Activated CD8-positive, alpha-beta T cell treated with anti-CD3 and anti-CD28 coated beads for 36 hours (primary cell): ENCODE measurements around the gene PRODH2. TPM values are rescaled to one million over a fixed set of nuclear protein-coding genes. Genes with fewer than 3 reads are reported as not detected.
"Not testable (repeated sequence)": the region's sequence is repeated elsewhere in the genome, so short reads cannot be mapped to it uniquely, and the experiment has no call there.

ENCODE experiments used
- ATAC-seq: fragments of 200-7000 bp; cut with Tn5 transposase; one replicate; pipeline ENCODE4 v1.10.0; 2021; ENCODE audit warnings: mild to moderate bottlenecking, moderate library complexity
- CTCF ChIA-PET: fragments of 350-600 bp; sonication (Branson Sonifier 250); formaldehyde crosslinking; loops from one replicate; lab custom pipeline; 2021; ENCODE audit warnings: antibody characterized with exemption; lab: Charles Lee
- POLR2A ChIA-PET: fragments of 350-600 bp; sonication (Branson Sonifier 250); formaldehyde crosslinking; loops from one replicate; lab custom pipeline; 2021; ENCODE audit warnings: antibody characterized with exemption; lab: Charles Lee
- DNase-seq: peaks from one replicate; pipeline ENCODE4 v3.0.0-alpha.2; 2020
- H3K27ac Mint-ChIP-seq: one replicate; pipeline ENCODE4 v1.8.0; 2021; ENCODE audit warnings: mild to moderate bottlenecking, mixed read lengths
- H3K27me3 Mint-ChIP-seq: one replicate; pipeline ENCODE4 v1.8.0; 2021; ENCODE audit warnings: mixed read lengths
- H3K36me3 Mint-ChIP-seq: one replicate; pipeline ENCODE4 v1.8.0; 2021; ENCODE audit warnings: low read depth, mixed read lengths
- H3K4me1 Mint-ChIP-seq: one replicate; pipeline ENCODE4 v1.8.0; 2021; ENCODE audit warnings: low read depth, mixed read lengths
- H3K4me3 Mint-ChIP-seq: one replicate; pipeline ENCODE4 v1.8.0; 2021; ENCODE audit warnings: mild to moderate bottlenecking, moderate library complexity, mixed read lengths
- H3K9me3 Mint-ChIP-seq: one replicate; pipeline ENCODE4 v1.8.0; 2021; ENCODE audit warnings: mixed read lengths
- CTCF ChIP-seq: fragments of 200-600 bp; IDR thresholded peaks from one replicate; pipeline ENCODE4 v1.8.0; 2022; ENCODE audit warnings: antibody characterized with exemption, mild to moderate bottlenecking
- intact Hi-C: fragments of 100-400 bp; cut with micrococcal nuclease; formaldehyde crosslinking; loops from one replicate; pipeline ENCODE4 v1.10.0; 2022
- total RNA-seq, 2 experiments: library from RNA; stranded (reverse); gene quantifications; one replicate each; pipeline ENCODE4 v1.2.3, GENCODE V29; 2021

Gene PRODH2
- total RNA-seq, 2 experiments from 2014 or later, result not detected

- POLR2A ChIA-PET, result no interaction called here
Measured at GRCh38 chr19:35843676-35844481, 31.2 kb upstream of the PRODH2 start.

GRCh38 chr19:35842666-35843272 is 30.1 kb upstream of the PRODH2 start:
- H3K27ac Mint-ChIP-seq, result no peak overlapping the region

More at GRCh38 chr19:35843676-35844481, 31.2 kb upstream of the PRODH2 start:
- Mint-ChIP-seq H3K27ac (no peak overlapping the region), H3K9me3 (no peaks in the 10 kb centered on the region), H3K4me1 (peaks cover 14% of the 10 kb centered on the region), H3K36me3 (no peaks in the 10 kb centered on the region), H3K4me3 (no peak overlapping the region), H3K27me3 (peaks cover 53% of the 10 kb centered on the region)
- ATAC-seq, result no peak
- intact Hi-C loops, result no loop called here
- CTCF ChIA-PET, result interaction anchor here (0.6 kb wide), 1 partner anchor 40 kb away, joined by 3 read pairs; no protein-coding TSS in a partner anchor
- no peak for TF ChIP-seq CTCF
- peak; percentile 35 for DNase-seq

GRCh38 chr19:35841961-35842595 is 29.4 kb upstream of the PRODH2 start:
- no peaks in the 10 kb centered on the region for H3K9me3 Mint-ChIP-seq
- ChIA-PET CTCF (no interaction called here), POLR2A (no interaction called here)
- DNase-seq (no peak), ATAC-seq (no peak)
- peaks cover 47% of the 10 kb centered on the region for H3K27me3 Mint-ChIP-seq
- no peak overlapping the region for H3K27ac Mint-ChIP-seq
- TF ChIP-seq CTCF, result no peak
- intact Hi-C loops, result no loop called here
- H3K36me3 Mint-ChIP-seq, result no peaks in the 10 kb centered on the region
- H3K4me1 Mint-ChIP-seq, result peaks cover 14% of the 10 kb centered on the region
- no peak overlapping the region for H3K4me3 Mint-ChIP-seq

More at GRCh38 chr19:35842666-35843272, 30.1 kb upstream of the PRODH2 start:
- no peaks in the 10 kb centered on the region for H3K36me3 Mint-ChIP-seq
- TF ChIP-seq CTCF, result no peak
- CTCF ChIA-PET, result no interaction called here
- ATAC-seq (no peak), DNase-seq (no peak)
- POLR2A ChIA-PET, result no interaction called here
- no peak overlapping the region for H3K4me3 Mint-ChIP-seq
- intact Hi-C loops, result no loop called here
- peaks cover 14% of the 10 kb centered on the region for H3K4me1 Mint-ChIP-seq
- peaks cover 46% of the 10 kb centered on the region for H3K27me3 Mint-ChIP-seq
- H3K9me3 Mint-ChIP-seq, result no peaks in the 10 kb centered on the region

GRCh38 chr19:35836096-35836495 is 23.5 kb upstream of the PRODH2 start:
- H3K4me3 Mint-ChIP-seq, DNase-seq, H3K36me3 Mint-ChIP-seq, intact Hi-C loops, POLR2A ChIA-PET, H3K4me1 Mint-ChIP-seq, ATAC-seq, H3K27ac Mint-ChIP-seq, H3K9me3 Mint-ChIP-seq: not testable (repeated sequence)
- peaks cover 16% of the 10 kb centered on the region for H3K27me3 Mint-ChIP-seq
- CTCF ChIA-PET, result interaction anchor here (0.9 kb wide), 1 partner anchor 15 kb away, joined by 3 read pairs; no protein-coding TSS in a partner anchor

- POLR2A ChIA-PET, result interaction anchor here (0.7 kb wide), 1 partner anchor 158 kb away, joined by 3 read pairs; no protein-coding TSS in a partner anchor
- no peaks in the 10 kb centered on the region for H3K4me1 Mint-ChIP-seq
- intact Hi-C loops, result no loop called here
- no peak for TF ChIP-seq CTCF
- no peak overlapping the region for H3K27ac Mint-ChIP-seq
- H3K27me3 Mint-ChIP-seq, result peaks cover 16% of the 10 kb centered on the region
- no peak for DNase-seq
- CTCF ChIA-PET, result no interaction called here
- H3K4me3 Mint-ChIP-seq, result no peak overlapping the region
- H3K36me3 Mint-ChIP-seq, result no peaks in the 10 kb centered on the region
- H3K9me3 Mint-ChIP-seq, result no peaks in the 10 kb centered on the region
- ATAC-seq, result no peak
Measured at GRCh38 chr19:35833972-35834371, 21.3 kb upstream of the PRODH2 start.
